GM12878 (cell line): ENCODE results near the gene GNGT2. TPM values are rescaled to one million over a fixed set of nuclear protein-coding genes. Genes with fewer than 3 reads are reported as not detected.
A peak's percentile ranks its signal among the peaks of the same experiment; 100 is the strongest.

Source experiments
- ATAC-seq: fragments of 200-7000 bp; cut with Tn5 transposase; 3 replicates; pipeline ENCODE4 v1.9.1; 2020; ENCODE audit warnings: mild to moderate bottlenecking, moderate library complexity
- BruUV-seq: library from RNA; stranded (reverse); fragments of 400-500 nt; replicated peaks from 2 replicates; lab custom pipeline; 2021; lab: Mats Ljungman, UMichigan
- CTCF ChIA-PET: fragments of 300-600 bp; sonication (Branson Sonifier 250); formaldehyde crosslinking; extraction: SDS; loops from one replicate; lab custom pipeline; 2021; ENCODE audit warnings: inconsistent platforms; lab: Yijun Ruan, JAX
- POLR2A ChIA-PET: fragments of 350-600 bp; formaldehyde crosslinking; extraction: SDS; loops from one replicate; lab custom pipeline; 2021; ENCODE audit warnings: inconsistent platforms; lab: Charles Lee
- RAD21 ChIA-PET: fragments of 300-600 bp; sonication (Branson Sonifier 250); formaldehyde crosslinking; loops from one replicate; lab custom pipeline; 2023; ENCODE audit warnings: antibody characterized with exemption; ENCODE audit not compliant: unreplicated experiment; lab: Charles Lee
- SMC1A ChIA-PET: fragments of 300-600 bp; sonication (Branson Sonifier 250); formaldehyde crosslinking; loops from one replicate; lab custom pipeline; 2023; ENCODE audit not compliant: unreplicated experiment, uncharacterized antibody; lab: Charles Lee
- DNase-seq: peaks from one replicate; pipeline ENCODE4 v3.0.0-alpha.2; 2011; ENCODE audit warnings: low read depth, low spot score
- FAIRE-seq: peaks from 3 replicates; lab custom pipeline; 2011; peaks lifted over from hg19 to GRCh38; lab: Jason Lieb, UNC
- H2AFZ ChIP-seq: 2 replicates; pipeline ENCODE4 v1.6.0; 2011; ENCODE audit warnings: low read depth, low read length, control low read depth; ENCODE audit not compliant: control insufficient read depth
- H3K27ac ChIP-seq: 2 replicates; pipeline ENCODE4 v1.5.1; 2011; ENCODE audit warnings: control low read depth; ENCODE audit not compliant: control insufficient read depth, insufficient read depth
- H3K27me3 ChIP-seq, 2 experiments: replicated peaks in 1 of 2; 2 replicates each; pipeline versions ENCODE4 v1.6.0 to v1.6.1; 2011; ENCODE audit warnings: low read length in 1 of 2; ENCODE audit not compliant: control insufficient read depth in 2 of 2, insufficient read depth in 2 of 2
- H3K36me3 ChIP-seq, 2 experiments: 2 replicates each; pipeline ENCODE4 v1.5.1; 2011; ENCODE audit warnings: low read length in 1 of 2; ENCODE audit not compliant: control insufficient read depth in 2 of 2, insufficient read depth in 2 of 2
- H3K4me1 ChIP-seq: 2 replicates; pipeline ENCODE4 v1.6.1; 2011; ENCODE audit warnings: mild to moderate bottlenecking, low read length, moderate library complexity, mixed read lengths; ENCODE audit not compliant: control insufficient read depth, insufficient read depth
- H3K4me2 ChIP-seq: 2 replicates; pipeline ENCODE4 v1.6.0; 2011; ENCODE audit warnings: control low read depth; ENCODE audit not compliant: control insufficient read depth, insufficient read depth
- H3K4me3 ChIP-seq: fragments of 200-600 bp; sonication (generic); 2 replicates; pipeline ENCODE4 v1.5.1; 2016
- H3K79me2 ChIP-seq: 2 replicates; pipeline ENCODE4 v1.6.0; 2011; ENCODE audit warnings: low read length; ENCODE audit not compliant: control insufficient read depth, insufficient read depth
- H3K9ac ChIP-seq: 2 replicates; pipeline ENCODE4 v1.8.0; 2011; ENCODE audit warnings: low read length, control low read depth, mixed read lengths; ENCODE audit not compliant: control insufficient read depth, insufficient read depth
- H3K9me3 ChIP-seq: replicated peaks from 3 replicates; pipeline ENCODE4 v1.5.1; 2011; ENCODE audit warnings: mild to moderate bottlenecking, low read length; ENCODE audit not compliant: control insufficient read depth, insufficient read depth
- H4K20me1 ChIP-seq: 2 replicates; pipeline ENCODE4 v1.6.0; 2011; ENCODE audit not compliant: control insufficient read depth, insufficient read depth
- ATF3 ChIP-seq: IDR thresholded peaks from 2 replicates; pipeline ENCODE4 v1.6.1; 2011; ENCODE audit warnings: low read depth, mild to moderate bottlenecking, low read length, moderate library complexity, borderline replicate concordance; ENCODE audit errors: extremely low read depth
- BACH1 ChIP-seq: fragments of 450-650 bp; IDR thresholded peaks from 2 replicates; pipeline ENCODE4 v1.6.1; 2017; ENCODE audit warnings: mild to moderate bottlenecking, borderline replicate concordance
- CHD2 ChIP-seq: IDR thresholded peaks from 2 replicates; pipeline ENCODE4 v1.6.1; 2011; ENCODE audit warnings: low read depth, low read length, improper control_type of control experiment, borderline replicate concordance
- GABPA ChIP-seq: IDR thresholded peaks from 2 replicates; pipeline ENCODE4 v1.6.1; 2014; ENCODE audit warnings: antibody characterized with exemption, low read depth, mild to moderate bottlenecking, inconsistent platforms
- HDAC6 ChIP-seq: fragments of 200-600 bp; sonication (generic); IDR thresholded peaks from one replicate; pipeline ENCODE4 v1.8.0; 2017; ENCODE audit warnings: antibody characterized with exemption; ENCODE audit not compliant: unreplicated experiment
- KLF5 ChIP-seq: fragments of 450-650 bp; IDR thresholded peaks from 2 replicates; pipeline ENCODE4 v1.6.1; 2014; ENCODE audit warnings: mild to moderate bottlenecking; ENCODE audit not compliant: partially characterized antibody
- NR2F1 ChIP-seq: fragments of 450-650 bp; conservative IDR thresholded peaks from 2 replicates; pipeline ENCODE4 v1.6.1; 2017; ENCODE audit warnings: mild to moderate bottlenecking
- NRF1 ChIP-seq: conservative IDR thresholded peaks from 2 replicates; pipeline ENCODE4 v1.6.1; 2011; ENCODE audit warnings: mild to moderate bottlenecking, low read depth, low read length, improper control_type of control experiment
- SPI1 ChIP-seq: IDR thresholded peaks from 2 replicates; pipeline ENCODE4 v1.6.1; 2011; ENCODE audit warnings: low read depth, mild to moderate bottlenecking, low read length, moderate library complexity, borderline replicate concordance; ENCODE audit not compliant: insufficient read depth
- SUZ12 ChIP-seq: fragments of 200-600 bp; sonication (generic); IDR thresholded peaks from one replicate; pipeline ENCODE4 v1.6.1; 2018; ENCODE audit warnings: antibody characterized with exemption, mild to moderate bottlenecking; ENCODE audit not compliant: unreplicated experiment
- WGBS: methylation state at CpG from one replicate; pipeline ENCODE4 v1.1.6; 2016; ENCODE audit warnings: low lambda C conversion rate; ENCODE audit not compliant: insufficient replicate concordance, insufficient coverage; ENCODE audit errors: missing lambda C conversion rate; 5-methylcytosine and 5-hydroxymethylcytosine counted together
- in situ Hi-C: fragments of 300-500 bp; cut with MboI; formaldehyde crosslinking; loops from 9 replicates; pipeline ENCODE4 v1.14.3; 2018; ENCODE audit warnings: mixed read lengths
- intact Hi-C: fragments of 100-400 bp; cut with micrococcal nuclease; formaldehyde crosslinking; loops from one replicate; pipeline ENCODE4 v1.14.2; 2022; ENCODE audit not compliant: unreplicated experiment
- polyA plus RNA-seq, 11 experiments: library from polyadenylated mRNA; depleted of rRNA in 4 of 11; unstranded in 6 of 11; stranded (reverse) in 5 of 11; fragments of >200 nt; fragmentation: Nextera tagmentation in 4 of 11; fragmentation: Illumina TruSeq in 1 of 11; extraction: Ambion mirVana in 4 of 11; extraction: Trizol in 1 of 11; gene quantifications; 1 replicate in 1 of 11; 2 replicates in 10 of 11; pipeline versions ENCODE4 v1.2.1 to v1.2.3, GENCODE V29; 2011 to 2016; ENCODE audit warnings: inconsistent platforms in 2 of 11, missing spikeins in 2 of 11, low read depth in 1 of 11
- total RNA-seq, 4 experiments: library from RNA; depleted of rRNA in 3 of 4; stranded (reverse); fragments of >200 nt in 3 of 4; fragmentation: Illumina TruSeq in 1 of 4; extraction: Trizol in 1 of 4; gene quantifications; 2 replicates each; pipeline versions ENCODE4 v1.2.1 to v1.2.3, GENCODE V29; 2013 to 2021

Gene GNGT2
- total and polyA plus RNA-seq, 10 of the 15 experiments (the other 5 are each of a cell fraction or from before 2014, with no cell fraction given) = 15.3 to 60.4 (median 32.0) TPM

- ChIA-PET RAD21 (interaction anchor here (0.8 to 5.9 kb wide), 13 partner anchors 9 to 545 kb away, joined by 3 to 72 read pairs (median 5); no protein-coding TSS in a partner anchor), CTCF (interaction anchor here (0.6 to 7.4 kb wide), 18 partner anchors 9 to 296 kb away, joined by 3 to 178 read pairs (median 6); partner anchors contain the start of gene PHOSPHO1), POLR2A (interaction anchor here (1.3 to 1.7 kb wide), 2 partner anchors 13 to 41 kb away, joined by 4 to 7 read pairs; no protein-coding TSS in a partner anchor), SMC1A (interaction anchor here (1.1 to 6.4 kb wide), 9 partner anchors 9 to 187 kb away, joined by 5 to 118 read pairs (median 14); partner anchors contain the start of genes ABI3, GNGT2 and PHOSPHO1)
- intact Hi-C loops (loop anchor here (1.0 kb wide), 1 partner anchor 46 kb away; no protein-coding TSS in a partner anchor), in situ Hi-C loops (no loop called here)
- BruUV-seq = no TSS peak
- TF ChIP-seq NRF1 (no peak), GABPA (no peak), NR2F1 (0 out of 2 replicates have a peak, but pooled peaks have one; percentile 11), SUZ12 (no peak), ATF3 (no peak), SPI1 (peak; percentile 52; the same call in 1 of the 2 replicates), KLF5 (no peak), HDAC6 (no peak), BACH1 (no peak), CHD2 (no peak)
- no peak overlapping the region for H2AFZ ChIP-seq
- H3K27me3 ChIP-seq = no peaks in the 10 kb centered on the region
- DNase-seq = no peak
- H3K79me2 ChIP-seq = no peaks in the 10 kb centered on the region
- H4K20me1 ChIP-seq = no peaks in the 10 kb centered on the region
- H3K4me2 ChIP-seq = no peak overlapping the region
- peak; percentile 46; the same call in 2 of the 3 replicates for ATAC-seq
- H3K4me3 ChIP-seq = no peak overlapping the region
- peaks cover 24% of the 10 kb centered on the region; the same call in 2 of the 3 replicates for H3K9me3 ChIP-seq
- H3K9ac ChIP-seq = no peak overlapping the region
- H3K27ac ChIP-seq = no peak overlapping the region
- 59% methylated on average over 6 of the region's 6 CpGs for WGBS
- H3K4me1 ChIP-seq = no peaks in the 10 kb centered on the region
- H3K36me3 ChIP-seq = no peaks in the 10 kb centered on the region
- FAIRE-seq = no peak
Measured at GRCh38 chr17:49180998-49181635, 29.3 kb downstream of the GNGT2 start.
